ENCODE data around the gene HOXB2. TPM values are rescaled to one million over a fixed set of nuclear protein-coding genes. Genes with fewer than 3 reads are reported as not detected.

HOXB2 gene
- total RNA-seq, 2 experiments from 2014 or later: not detected

DNA sequence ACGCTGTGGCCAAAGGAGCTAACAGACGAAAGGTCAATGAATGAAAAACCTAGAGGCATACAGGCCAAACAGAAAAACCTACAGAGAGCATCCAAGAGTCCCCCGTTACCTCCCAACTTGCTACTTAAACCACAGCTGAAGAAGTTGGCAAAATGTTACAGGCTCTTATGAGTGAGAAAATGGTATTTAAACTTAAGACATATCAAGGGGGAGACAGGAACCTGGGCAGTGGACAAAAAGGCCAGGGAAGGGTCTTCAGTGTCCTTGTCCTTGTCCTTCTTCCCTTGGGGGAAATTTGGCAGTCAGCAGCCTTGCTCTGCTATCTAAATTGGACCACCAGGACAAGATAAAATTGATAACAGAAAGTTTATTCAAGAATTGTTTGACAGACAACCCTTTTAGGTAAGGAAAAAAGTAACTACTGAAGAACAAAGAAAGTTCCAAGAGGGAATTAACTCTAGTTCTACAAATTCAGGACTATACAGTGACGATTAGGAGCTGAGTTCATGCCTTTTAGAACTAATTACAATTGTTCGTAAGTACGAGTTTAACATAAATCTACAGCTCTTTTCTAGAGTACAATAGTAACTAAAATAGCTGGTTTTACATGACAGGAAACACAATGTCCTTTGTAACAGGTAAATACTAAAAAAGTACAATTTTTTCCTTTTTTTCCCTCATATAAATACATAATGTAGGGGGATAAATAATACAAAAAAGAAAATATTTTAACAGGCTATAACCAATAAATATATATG, 3.8 kb upstream of the HOXB2 start:
- Histone ChIP-seq H3K4me3 (ENCODE audit: low read depth, low read length, poor library complexity, severe bottlenecking) (no peak overlapping the region), H3K36me3 (ENCODE audit: insufficient read depth, low read length) (peaks cover 12% of the 10 kb centered on the region; the same call in 1 of the 2 replicates), H3K9me2 (ENCODE audit: insufficient read depth, low read length) (no peaks in the 10 kb centered on the region), H3K4me2 (ENCODE audit: low read length) (no peak overlapping the region), H2AFZ (ENCODE audit: low read length) (no peak overlapping the region), H3K27ac (ENCODE audit: low read depth, low read length, poor library complexity, severe bottlenecking) (no peak overlapping the region), H3K9me3 (ENCODE audit: low read length) (no peaks in the 10 kb centered on the region), H4K20me1 (ENCODE audit: insufficient read depth, low read length) (no peaks in the 10 kb centered on the region), H3K79me2 (ENCODE audit: insufficient read depth, low read depth, low read length) (no peaks in the 10 kb centered on the region), H3K4me1 (ENCODE audit: insufficient read depth, low read length, poor library complexity, severe bottlenecking) (no peaks in the 10 kb centered on the region)
- TF ChIP-seq EZH2phosphoT487 (IDR thresholded peaks at IDR 0.05; ENCODE audit: borderline replicate concordance, low read depth, low read length): no peak
- TF ChIP-seq, protein P1, sequence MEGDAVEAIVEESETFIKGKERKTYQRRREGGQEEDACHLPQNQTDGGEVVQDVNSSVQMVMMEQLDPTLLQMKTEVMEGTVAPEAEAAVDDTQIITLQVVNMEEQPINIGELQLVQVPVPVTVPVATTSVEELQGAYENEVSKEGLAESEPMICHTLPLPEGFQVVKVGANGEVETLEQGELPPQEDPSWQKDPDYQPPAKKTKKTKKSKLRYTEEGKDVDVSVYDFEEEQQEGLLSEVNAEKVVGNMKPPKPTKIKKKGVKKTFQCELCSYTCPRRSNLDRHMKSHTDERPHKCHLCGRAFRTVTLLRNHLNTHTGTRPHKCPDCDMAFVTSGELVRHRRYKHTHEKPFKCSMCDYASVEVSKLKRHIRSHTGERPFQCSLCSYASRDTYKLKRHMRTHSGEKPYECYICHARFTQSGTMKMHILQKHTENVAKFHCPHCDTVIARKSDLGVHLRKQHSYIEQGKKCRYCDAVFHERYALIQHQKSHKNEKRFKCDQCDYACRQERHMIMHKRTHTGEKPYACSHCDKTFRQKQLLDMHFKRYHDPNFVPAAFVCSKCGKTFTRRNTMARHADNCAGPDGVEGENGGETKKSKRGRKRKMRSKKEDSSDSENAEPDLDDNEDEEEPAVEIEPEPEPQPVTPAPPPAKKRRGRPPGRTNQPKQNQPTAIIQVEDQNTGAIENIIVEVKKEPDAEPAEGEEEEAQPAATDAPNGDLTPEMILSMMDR (conservative IDR thresholded peaks at IDR 0.05; ENCODE audit: low read length): no peak
- intact Hi-C loops (cut with micrococcal nuclease; ENCODE audit: unreplicated experiment): no loop called here
- POLR2A ChIA-PET: interaction anchor here (0.7 kb wide), 1 partner anchor 160 kb away, joined by 3 read pairs; no protein-coding TSS in a partner anchor
- no TSS peak for BruUV-seq (replicated peaks)
- no peak for DNase-seq (ENCODE audit: low spot score)
- CTCF ChIA-PET (ENCODE audit: unreplicated experiment): interaction anchor here (0.6 kb wide), 1 partner anchor 29 kb away, joined by 6 read pairs; no protein-coding TSS in a partner anchor

DNA sequence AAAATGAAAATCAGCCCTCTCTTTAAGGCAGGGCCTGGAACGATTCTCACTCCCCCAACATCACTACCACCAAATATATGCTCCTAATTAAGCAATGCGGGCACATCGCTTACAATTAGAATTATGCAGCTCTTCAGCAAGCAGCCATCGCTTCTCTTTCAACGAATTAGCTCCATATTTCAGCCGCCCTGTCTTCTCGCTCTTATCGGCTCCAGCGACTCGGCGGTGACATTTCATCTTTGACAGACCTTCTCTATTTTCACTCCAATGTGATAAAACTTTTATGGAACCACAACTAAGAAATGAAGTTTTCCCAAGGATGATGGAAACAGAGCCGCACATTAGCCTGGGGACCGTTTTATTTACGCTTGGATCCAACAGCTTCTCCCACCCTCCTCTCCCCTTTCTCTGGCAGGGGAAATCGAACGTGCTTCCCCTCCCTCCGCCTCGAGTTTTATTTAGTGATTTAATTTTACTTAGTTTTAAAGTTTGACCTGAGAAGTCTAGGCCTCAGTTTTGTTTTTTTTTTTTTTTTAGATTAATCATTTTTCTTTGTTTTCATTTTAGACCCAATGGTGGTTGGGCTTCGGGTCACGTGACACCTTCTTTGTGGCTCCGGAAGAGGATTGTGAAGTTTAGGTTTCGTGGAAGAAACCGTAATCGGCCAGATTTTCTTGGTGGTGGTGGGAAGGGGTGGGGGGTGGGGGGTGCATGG, 3.1 kb upstream of the HOXB2 start:
- intact Hi-C loops (cut with micrococcal nuclease; ENCODE audit: unreplicated experiment): no loop called here
- H3K9me3 ChIP-seq (ENCODE audit: low read length): no peaks in the 10 kb centered on the region
- H3K79me2 ChIP-seq (ENCODE audit: insufficient read depth, low read depth, low read length): no peaks in the 10 kb centered on the region
- no peaks in the 10 kb centered on the region for H3K9me2 ChIP-seq (ENCODE audit: insufficient read depth, low read length)
- no peak overlapping the region for H2AFZ ChIP-seq (ENCODE audit: low read length)
- POLR2A ChIA-PET: interaction anchor here (0.7 kb wide), 1 partner anchor 495 kb away, joined by 3 read pairs; no protein-coding TSS in a partner anchor
- peaks cover 12% of the 10 kb centered on the region; the same call in 1 of the 2 replicates for H3K36me3 ChIP-seq (ENCODE audit: insufficient read depth, low read length)
- CTCF ChIA-PET (ENCODE audit: unreplicated experiment): interaction anchor here (0.6 kb wide), 1 partner anchor 29 kb away, joined by 6 read pairs; no protein-coding TSS in a partner anchor
- no peak overlapping the region for H3K4me3 ChIP-seq (ENCODE audit: low read depth, low read length, poor library complexity, severe bottlenecking)
- no peak for DNase-seq (ENCODE audit: low spot score)
- no peaks in the 10 kb centered on the region for H4K20me1 ChIP-seq (ENCODE audit: insufficient read depth, low read length)
- H3K4me2 ChIP-seq (ENCODE audit: low read length): no peak overlapping the region
- BruUV-seq (replicated peaks): no TSS peak
- H3K4me1 ChIP-seq (ENCODE audit: insufficient read depth, low read length, poor library complexity, severe bottlenecking): no peaks in the 10 kb centered on the region
- no peak for TF ChIP-seq EZH2phosphoT487 (IDR thresholded peaks at IDR 0.05; ENCODE audit: borderline replicate concordance, low read depth, low read length)
- TF ChIP-seq, protein P1 (conservative IDR thresholded peaks at IDR 0.05; ENCODE audit: low read length): no peak
- no peak overlapping the region for H3K27ac ChIP-seq (ENCODE audit: low read depth, low read length, poor library complexity, severe bottlenecking)
